DOHH2 (cell line): ENCODE results near the gene KHDC4.

ENCODE experiments used
- CTCF ChIP-seq: fragments of 200-600 bp; sonication (generic); IDR thresholded peaks from one replicate; pipeline ENCODE4 v1.5.1; 2014; ENCODE audit warnings: antibody characterized with exemption, mild to moderate bottlenecking, low read depth, low read length; ENCODE audit not compliant: poor library complexity, severe bottlenecking
- EZH2phosphoT487 ChIP-seq: fragments of 200-600 bp; sonication (generic); IDR thresholded peaks from 2 replicates; pipeline ENCODE4 v1.6.1; 2017; ENCODE audit warnings: borderline replicate concordance, mild to moderate bottlenecking, antibody characterized with exemption, low read length, moderate library complexity, mixed read lengths

GRCh38 chr1:155962599-155963211, 28.5 kb upstream of the KHDC4 start:
- TF ChIP-seq CTCF (no peak), EZH2phosphoT487 (no peak)
